ENCODE measurements around the gene SPAG4.
A peak's percentile ranks its signal among the peaks of the same experiment; 100 is the strongest.

Gene SPAG4

DNA sequence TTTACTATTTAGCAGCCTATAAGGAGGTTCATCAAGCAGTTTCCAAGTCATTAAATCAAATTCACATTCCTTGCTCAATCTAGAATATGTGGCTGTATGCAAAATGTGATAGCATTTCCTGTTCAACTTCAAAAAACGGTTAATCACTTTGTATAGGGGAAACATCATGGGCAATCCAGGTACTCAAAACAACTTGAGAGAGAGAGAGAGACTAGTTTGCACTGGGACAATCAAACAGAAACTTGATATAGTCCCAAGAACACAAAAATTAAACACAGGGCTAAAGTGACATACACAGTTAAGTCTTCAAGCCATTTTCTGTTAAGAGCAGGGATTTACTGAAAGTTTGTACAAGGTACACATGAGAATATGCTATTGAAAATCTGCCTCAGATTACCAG lies 41.6 kb downstream of the SPAG4 start:
- DNase-seq (ENCODE audit: low read depth in 2 of 2) = no peak

DNA sequence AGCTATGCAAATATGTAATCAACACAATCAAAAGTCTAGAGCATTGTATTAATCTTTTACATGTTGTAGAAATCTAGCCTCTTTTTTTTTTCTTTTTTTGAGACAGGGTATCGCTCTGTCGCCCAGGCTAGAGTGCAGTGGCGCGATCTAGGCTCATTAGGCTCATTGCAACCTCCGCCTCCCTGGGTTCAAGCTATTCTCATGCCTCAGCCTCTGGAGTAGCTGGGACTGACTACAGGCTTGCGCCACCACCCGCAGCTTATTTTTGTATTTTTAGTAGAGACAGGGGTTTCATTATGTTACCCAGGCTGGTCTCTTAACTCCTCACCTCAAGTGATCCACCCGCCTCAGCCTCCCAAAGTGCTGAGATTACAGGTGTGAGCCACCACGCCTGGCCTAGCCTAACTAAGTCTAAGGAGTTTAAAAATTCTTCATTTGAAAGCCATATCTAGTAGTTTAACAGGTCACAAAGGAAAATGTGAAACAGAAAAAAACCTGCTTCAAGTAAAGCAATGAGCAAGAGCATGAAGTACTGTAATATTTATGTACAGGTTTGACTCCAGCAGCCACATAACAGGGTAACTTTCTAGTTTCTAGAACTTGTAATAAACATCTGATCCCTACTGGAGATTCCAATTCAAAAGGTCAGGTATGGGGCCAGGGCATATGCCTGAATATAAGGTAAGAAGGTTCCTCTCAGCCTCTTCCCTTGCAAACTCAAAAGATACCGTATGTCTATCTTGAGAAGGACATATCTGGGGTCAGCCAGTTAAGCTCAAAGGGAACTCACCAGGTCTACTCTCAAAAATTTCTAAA lies 44.7 kb downstream of the SPAG4 start:
- no peak for DNase-seq (ENCODE audit: low read depth in 2 of 2)

DNA sequence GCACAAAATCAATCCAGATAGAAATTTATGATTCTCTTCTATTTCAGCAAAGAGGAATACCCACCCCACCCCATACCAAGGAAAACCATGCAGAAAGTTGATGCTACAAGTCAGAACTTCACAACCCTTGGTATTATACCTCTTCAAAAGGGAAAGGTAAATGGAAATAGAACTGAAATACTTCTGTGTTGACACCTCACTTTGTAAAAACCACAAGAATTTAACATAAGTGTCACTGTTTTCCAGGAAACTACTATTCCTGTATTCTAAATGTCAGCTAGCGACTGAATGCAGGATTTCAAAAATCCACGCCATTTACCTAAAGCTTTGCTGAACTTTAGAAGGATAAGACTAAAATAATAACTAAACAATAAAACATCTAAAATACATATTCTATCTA lies 45.4 kb downstream of the SPAG4 start:
- DNase-seq (ENCODE audit: low read depth in 2 of 2) = no peak

DNA sequence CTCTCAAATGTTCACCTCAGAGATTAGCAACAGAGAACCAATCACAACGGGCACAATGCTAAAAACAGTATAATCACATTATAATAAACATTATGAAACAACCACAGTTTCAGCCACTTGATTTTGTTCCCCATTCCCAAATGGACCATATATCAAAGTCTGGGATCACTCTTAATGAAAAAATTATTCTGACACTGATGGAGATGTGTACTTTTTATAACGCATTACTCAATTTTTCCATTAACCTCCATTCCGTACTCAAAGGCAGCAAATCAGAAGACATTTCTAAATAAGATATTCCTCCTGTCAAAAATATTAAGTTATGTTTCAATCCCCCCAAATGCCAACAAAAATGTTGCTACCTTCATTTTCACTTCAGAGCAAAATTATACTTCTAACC lies 46.3 kb downstream of the SPAG4 start:
- DNase-seq (ENCODE audit: low read depth in 2 of 2) = no peak

DNA sequence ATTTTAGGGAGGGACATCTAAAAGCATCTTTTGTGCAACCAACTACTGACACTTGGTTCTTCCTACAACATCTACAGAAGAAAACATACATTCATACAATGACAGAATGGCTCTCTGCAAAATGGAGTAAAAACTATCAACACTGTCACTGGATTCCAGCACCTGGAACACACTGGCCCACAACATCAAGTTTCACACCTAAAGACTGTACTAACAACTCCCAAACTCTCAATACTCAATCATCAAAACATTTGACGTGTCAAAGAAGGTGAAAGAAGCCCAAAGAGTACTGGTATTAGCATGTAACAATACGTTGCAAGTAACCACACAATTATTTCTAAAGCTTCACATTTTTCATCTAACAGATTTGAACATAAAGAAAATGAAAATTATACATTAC lies 46.9 kb downstream of the SPAG4 start:
- DNase-seq (ENCODE audit: low read depth in 2 of 2) = no peak

DNA sequence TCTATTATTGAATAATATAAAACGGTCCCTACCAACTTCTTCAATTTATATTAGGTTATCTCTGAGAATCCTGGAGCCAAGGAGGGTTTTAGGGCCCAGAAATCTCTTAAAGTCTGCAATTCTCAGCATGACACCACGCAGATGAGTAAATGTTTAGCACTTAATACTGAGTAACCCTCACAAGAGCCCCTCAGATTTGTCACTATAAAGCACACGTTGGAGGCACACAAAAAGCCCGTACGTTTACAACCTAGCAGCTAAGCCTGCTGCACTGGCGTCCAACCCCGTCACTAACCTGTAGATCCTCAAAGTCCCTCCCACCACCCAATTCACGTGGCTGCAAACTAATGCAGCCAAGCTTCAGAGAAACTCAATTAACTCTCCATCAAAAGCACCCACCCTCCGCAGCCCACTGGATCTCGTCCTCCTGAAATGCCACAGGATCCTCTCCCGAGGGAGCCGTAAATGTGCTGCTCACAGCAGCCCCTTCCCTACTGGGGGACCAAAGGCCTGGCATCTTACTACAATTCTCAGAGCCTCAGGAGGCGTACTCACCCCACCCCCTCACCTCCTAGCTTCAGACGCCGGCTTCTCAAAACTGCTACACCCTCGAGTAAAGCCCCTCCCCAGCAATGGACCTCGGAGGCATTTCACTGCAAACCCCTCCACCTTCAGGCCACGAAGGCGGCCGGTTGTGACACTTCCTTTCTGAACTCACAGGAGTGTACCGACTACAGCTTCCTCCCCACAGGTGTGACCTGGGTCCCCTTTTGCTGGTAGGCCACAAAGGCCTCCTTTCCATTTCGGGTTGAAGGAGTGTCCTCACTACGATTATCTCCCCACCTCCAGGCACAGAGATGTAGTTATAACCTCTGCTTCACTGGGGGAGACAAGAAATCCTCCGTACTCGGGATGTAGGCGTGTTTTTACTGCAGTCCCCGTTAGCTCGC lies 48.2 kb downstream of the SPAG4 start:
- DNase-seq (ENCODE audit: low read depth in 2 of 2) = peak; percentile 20 to 29

DNA sequence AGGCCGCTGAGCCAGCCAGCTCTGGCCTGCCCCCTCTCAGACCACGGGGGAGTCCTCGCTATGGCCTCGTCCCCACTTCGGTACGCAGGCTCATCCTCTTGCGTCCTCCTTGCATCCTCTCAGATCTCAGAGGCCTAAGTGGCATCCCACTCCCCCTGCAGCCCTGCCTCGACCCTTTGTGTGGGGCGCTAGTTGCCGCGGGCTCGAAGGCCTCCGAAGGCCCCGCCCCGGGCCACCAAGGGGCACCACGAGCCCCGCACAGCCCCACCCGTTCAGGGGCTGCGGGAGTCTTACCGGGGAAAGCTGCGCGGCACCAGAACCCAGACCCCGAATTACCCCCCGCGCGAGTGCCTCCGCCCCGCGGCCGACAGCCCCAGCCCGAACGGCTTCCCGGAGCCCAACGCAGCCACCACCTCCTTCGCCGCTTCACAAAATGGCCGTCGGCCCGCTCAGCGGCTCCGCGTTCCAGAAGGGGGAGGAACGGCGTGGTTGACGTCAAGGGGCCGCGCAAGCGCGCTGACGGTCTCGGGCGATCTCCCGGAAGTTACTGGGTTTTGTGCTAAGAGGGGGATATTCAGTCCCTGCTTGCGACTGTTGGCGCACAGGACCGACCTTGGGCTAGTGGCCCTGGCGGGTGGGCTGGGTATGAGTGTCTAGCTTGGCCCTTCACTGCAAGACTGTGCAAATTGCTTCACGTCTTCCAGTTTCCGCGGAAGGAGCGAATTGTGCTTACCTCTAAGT lies 49.0 kb downstream of the SPAG4 start, which contains the start of the genes CPNE1 and RBM12:
TSS of gene CPNE1 (minus strand) at position 435 of the 741 bp plus-strand sequence. CDS start 31,977 bp downstream, outside the sequence.
TSS of gene RBM12 (minus strand) at position 435 of the 741 bp plus-strand sequence. CDS start 9,578 bp downstream, outside the sequence.
- peak; percentile 84 to 85 for DNase-seq (ENCODE audit: low read depth in 2 of 2)

DNA sequence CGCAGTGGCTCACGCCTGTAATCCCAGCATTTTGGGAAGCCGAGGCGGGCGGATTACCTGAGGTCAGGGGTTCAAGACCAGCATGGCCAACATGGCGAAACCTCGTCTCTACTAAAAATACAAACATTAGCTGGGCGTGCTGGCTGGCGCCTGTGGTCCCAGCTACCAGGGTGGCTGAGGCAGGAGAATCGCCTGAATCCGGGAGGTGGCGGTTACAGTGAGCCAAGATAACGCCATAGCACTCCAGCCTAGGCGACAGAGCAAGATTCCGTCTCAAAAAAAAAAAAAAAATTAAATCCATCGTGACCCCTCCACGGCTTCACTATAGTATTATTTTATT lies 50.3 kb downstream of the SPAG4 start:
- DNase-seq (ENCODE audit: low read depth in 2 of 2) = no peak

DNA sequence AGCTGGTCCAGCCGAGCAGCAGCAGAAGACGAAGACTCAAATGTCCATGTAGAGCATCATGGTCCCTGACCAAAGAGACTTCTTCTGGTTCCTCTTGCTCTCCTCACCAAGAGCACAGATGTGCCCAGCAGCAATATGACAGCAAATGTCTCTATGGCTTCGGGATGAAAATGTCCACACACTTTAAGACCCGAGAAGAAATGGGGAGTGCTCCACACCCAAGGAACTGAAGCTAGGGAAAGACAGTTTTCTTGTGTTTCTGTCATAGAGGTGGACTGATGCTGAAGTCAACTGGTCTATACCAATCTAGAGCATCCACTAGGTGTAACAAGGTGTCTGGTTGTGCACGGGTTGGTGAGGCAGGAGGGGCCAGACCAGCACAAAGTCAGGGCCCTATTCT lies 53.6 kb downstream of the SPAG4 start:
- no peak for DNase-seq (ENCODE audit: low read depth in 2 of 2)

DNA sequence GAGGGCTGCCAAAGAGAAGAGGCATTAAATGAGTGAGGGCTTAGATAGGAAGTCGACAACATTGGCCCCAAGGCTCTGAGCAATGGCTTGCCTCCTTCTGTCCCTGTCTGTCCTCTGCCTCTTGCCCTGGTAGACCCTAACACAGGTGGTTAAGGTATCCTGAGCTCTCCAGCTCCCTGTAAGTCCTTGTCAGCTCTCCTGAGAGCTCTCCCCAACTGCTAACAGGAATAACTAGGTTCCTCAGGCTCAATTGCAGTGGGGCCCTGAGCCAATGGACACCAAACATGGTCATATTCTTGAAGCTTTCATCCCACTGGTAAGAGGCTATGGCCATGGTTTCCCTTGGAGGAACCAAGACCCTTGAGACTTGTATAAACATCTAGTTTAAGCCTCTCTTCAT lies 54.1 kb downstream of the SPAG4 start:
- DNase-seq (ENCODE audit: low read depth in 2 of 2) = no peak

Measured in stimulated activated CD8-positive, alpha-beta memory T cell treated with anti-CD3 and anti-CD28 coated beads, Interleukin-7, amount 100 ng/mL, for 1 hour (primary cell).